ENCODE results near the gene IP6K2. TPM values are rescaled to one million over a fixed set of nuclear protein-coding genes. Genes with fewer than 3 reads are reported as not detected.

IP6K2 gene
- total and polyA plus RNA-seq, 2 experiments from 2014 or later: 97.0 to 97.4 TPM

GRCh38 chr3:48723725-48724124, 6.7 kb upstream of the IP6K2 start:
- H3K4me1 Mint-ChIP-seq: no peaks in the 10 kb centered on the region
- H3K4me2 ChIP-seq: no peak overlapping the region
- H4K20me1 ChIP-seq (replicated peaks; ENCODE audit: insufficient read depth): no peaks in the 10 kb centered on the region
- no peak overlapping the region for H3K27ac ChIP-seq (ENCODE audit: low read depth)
- no peaks in the 10 kb centered on the region for H3K36me3 Mint-ChIP-seq (ENCODE audit: low read depth)
- no peaks in the 10 kb centered on the region for H3K4me1 ChIP-seq (ENCODE audit: insufficient read depth)
- no peak overlapping the region for H3K4me3 ChIP-seq
- DNase-seq (ENCODE audit: low spot score) (no peak), ATAC-seq (no peak)
- H3K9me2 ChIP-seq (ENCODE audit: insufficient read depth): no peaks in the 10 kb centered on the region
- no peak overlapping the region for H3K27ac Mint-ChIP-seq
- H3K27me3 Mint-ChIP-seq (ENCODE audit: insufficient read depth, low read depth, poor library complexity): peaks cover 1% of the 10 kb centered on the region
- no peaks in the 10 kb centered on the region for H3K36me3 ChIP-seq (ENCODE audit: insufficient read depth)
- H3K27me3 ChIP-seq (ENCODE audit: insufficient read depth): no peaks in the 10 kb centered on the region
- H3F3A ChIP-seq (replicated peaks; ENCODE audit: low read depth): no peaks in the 10 kb centered on the region
- H3K4me3 Mint-ChIP-seq: no peak overlapping the region
- no peaks in the 10 kb centered on the region for H3K79me2 ChIP-seq (replicated peaks; ENCODE audit: insufficient read depth)
- no peak overlapping the region for H2AFZ ChIP-seq
- TF ChIP-seq ZNF114 (CRISPR knock-in tag; IDR thresholded peaks at IDR 0.05): no peak
- no peak for TF ChIP-seq ETS1 (IDR thresholded peaks at IDR 0.05)
- no peak for TF ChIP-seq EZH2 (IDR thresholded peaks at IDR 0.05; ENCODE audit: low read depth, unreplicated experiment)
- TF ChIP-seq STAT1 (IDR thresholded peaks at IDR 0.05; ENCODE audit: unreplicated experiment): no peak
- TF ChIP-seq CREB1 (CRISPR knock-in tag; IDR thresholded peaks at IDR 0.05; ENCODE audit: low read depth): no peak
- no peak for TF ChIP-seq JUNB (IDR thresholded peaks at IDR 0.05; ENCODE audit: unreplicated experiment)
- TF ChIP-seq ZNF462 (CRISPR knock-in tag; IDR thresholded peaks at IDR 0.05): no peak
- TF ChIP-seq CTCF (conservative IDR thresholded peaks at IDR 0.05; ENCODE audit: low read depth in 2 of 2): no peak
- no peak for TF ChIP-seq ZNF331 (CRISPR knock-in tag; IDR thresholded peaks at IDR 0.05; ENCODE audit: low read depth)
- TF ChIP-seq REST (IDR thresholded peaks at IDR 0.05; ENCODE audit: unreplicated experiment): no peak
- no peak for TF ChIP-seq NANOG (IDR thresholded peaks at IDR 0.05; ENCODE audit: borderline replicate concordance)
- no peak for TF ChIP-seq POLR2AphosphoS5 (IDR thresholded peaks at IDR 0.05; ENCODE audit: low read depth)
- TF ChIP-seq EZH2phosphoT487 (IDR thresholded peaks at IDR 0.05; ENCODE audit: unreplicated experiment): no peak
- no peaks in the 10 kb centered on the region for H3K9me3 Mint-ChIP-seq

Data from GM23338 (cell line).